Rectal smooth muscle tissue (tissue), 1 donor: Measurements from ENCODE around the gene PELO.

Source experiments
- H3K27ac ChIP-seq: one replicate; pipeline ENCODE4 v1.7.0; 2013; ENCODE audit warnings: low read depth, low read length, inconsistent platforms
- H3K27me3 ChIP-seq: one replicate; pipeline ENCODE4 v1.7.0; 2013; ENCODE audit warnings: low read length; ENCODE audit not compliant: control insufficient read depth, insufficient read depth
- H3K36me3 ChIP-seq: one replicate; pipeline ENCODE4 v1.7.0; 2013; ENCODE audit warnings: low read length; ENCODE audit not compliant: control insufficient read depth, insufficient read depth
- H3K4me1 ChIP-seq: one replicate; pipeline ENCODE4 v1.7.0; 2013; ENCODE audit warnings: low read length; ENCODE audit not compliant: control insufficient read depth, insufficient read depth
- H3K4me3 ChIP-seq: one replicate; pipeline ENCODE4 v1.7.0; 2013; ENCODE audit warnings: low read length
- H3K9ac ChIP-seq: one replicate; pipeline ENCODE4 v1.7.0; 2013; ENCODE audit warnings: low read length

The PELO gene

DNA sequence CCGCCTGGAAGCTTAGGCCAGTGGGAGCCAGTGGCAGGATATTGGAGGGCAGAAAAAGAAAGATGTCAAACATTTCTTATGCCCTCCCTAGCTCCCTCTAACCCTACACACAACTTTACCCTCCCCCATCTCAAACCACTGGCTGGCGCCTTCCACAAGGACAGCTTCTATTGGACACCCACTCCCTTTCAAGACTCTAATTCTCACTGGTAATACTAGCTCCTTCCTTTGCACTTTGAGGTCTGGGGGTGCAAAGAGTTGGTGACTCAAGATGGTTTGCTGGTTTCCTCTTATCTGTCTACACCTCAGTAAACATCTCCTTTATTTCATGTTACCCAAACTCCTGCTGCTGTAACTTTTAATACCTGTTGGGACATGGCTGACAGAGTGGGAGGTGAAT, 11.6 kb upstream of the PELO start:
- H3K9ac ChIP-seq = no peak overlapping the region
- no peaks in the 10 kb centered on the region for H3K36me3 ChIP-seq
- no peaks in the 10 kb centered on the region for H3K4me1 ChIP-seq
- H3K4me3 ChIP-seq = no peak overlapping the region
- no peak overlapping the region for H3K27ac ChIP-seq
- H3K27me3 ChIP-seq = no peaks in the 10 kb centered on the region

DNA sequence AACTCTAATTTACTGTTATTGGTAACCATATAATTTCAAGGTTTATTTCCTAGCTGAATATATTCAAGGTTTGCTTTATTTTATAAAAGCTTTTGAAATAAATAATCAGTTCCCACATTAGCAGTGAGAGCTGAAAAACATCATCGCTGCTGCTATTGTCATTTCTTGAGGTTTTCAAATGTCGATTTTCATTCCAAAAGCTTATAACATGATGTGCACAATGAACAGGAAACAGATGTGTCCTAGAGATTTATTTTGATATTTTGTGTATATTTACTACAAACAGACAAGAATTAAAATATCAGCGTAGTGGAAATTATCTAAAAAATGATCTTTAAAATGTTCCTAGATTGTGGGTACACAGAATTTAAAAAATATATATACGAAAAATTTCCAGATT, 10.5 kb upstream of the PELO start:
- Histone ChIP-seq H3K4me3 (no peak overlapping the region), H3K4me1 (no peaks in the 10 kb centered on the region), H3K36me3 (no peaks in the 10 kb centered on the region), H3K27ac (no peak overlapping the region), H3K27me3 (no peaks in the 10 kb centered on the region), H3K9ac (no peak overlapping the region)

DNA sequence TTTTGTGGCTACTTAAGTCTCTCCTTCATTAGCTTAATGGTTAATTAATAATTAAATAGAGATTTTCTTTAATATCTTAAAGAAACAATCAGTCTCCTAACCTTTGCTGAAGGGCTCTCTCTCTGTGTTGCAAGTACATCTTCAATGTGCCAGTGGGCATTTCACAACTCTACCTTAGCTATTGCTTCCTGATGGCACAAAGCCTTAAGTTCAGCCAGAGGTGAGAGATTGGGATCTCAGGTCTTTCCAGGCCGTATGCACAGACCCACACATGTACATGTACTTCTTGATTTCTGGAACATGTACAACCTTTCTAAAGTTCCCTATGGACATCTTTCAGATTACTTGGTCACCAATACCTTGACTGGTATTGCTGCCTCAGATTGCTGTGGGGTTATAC, 8.9 kb upstream of the PELO start:
- Histone ChIP-seq H3K9ac (no peak overlapping the region), H3K4me3 (no peak overlapping the region), H3K27ac (no peak overlapping the region), H3K27me3 (no peaks in the 10 kb centered on the region), H3K4me1 (no peaks in the 10 kb centered on the region), H3K36me3 (no peaks in the 10 kb centered on the region)

DNA sequence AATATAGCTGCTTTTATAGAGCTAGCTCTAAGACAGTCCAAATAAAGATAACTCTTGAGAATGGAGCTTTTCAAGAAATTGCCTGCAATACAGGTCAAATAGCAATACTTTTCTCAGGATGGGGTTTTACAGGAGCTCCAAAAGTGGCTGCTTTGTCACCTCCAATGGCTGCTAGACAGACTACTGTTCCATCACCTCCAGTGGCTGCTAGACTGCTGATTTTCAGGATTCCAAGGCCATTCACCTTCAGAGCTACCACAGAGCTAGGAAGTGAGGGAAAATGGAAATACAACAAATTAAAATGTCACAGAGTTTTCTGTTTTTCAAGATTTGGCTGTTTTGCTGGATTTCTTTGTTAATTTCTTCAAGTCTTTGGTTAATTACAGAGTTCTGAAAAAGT, 8.5 kb upstream of the PELO start:
- no peak overlapping the region for H3K27ac ChIP-seq
- no peaks in the 10 kb centered on the region for H3K4me1 ChIP-seq
- no peaks in the 10 kb centered on the region for H3K27me3 ChIP-seq
- H3K9ac ChIP-seq = no peak overlapping the region
- H3K4me3 ChIP-seq = no peak overlapping the region
- H3K36me3 ChIP-seq = no peaks in the 10 kb centered on the region

DNA sequence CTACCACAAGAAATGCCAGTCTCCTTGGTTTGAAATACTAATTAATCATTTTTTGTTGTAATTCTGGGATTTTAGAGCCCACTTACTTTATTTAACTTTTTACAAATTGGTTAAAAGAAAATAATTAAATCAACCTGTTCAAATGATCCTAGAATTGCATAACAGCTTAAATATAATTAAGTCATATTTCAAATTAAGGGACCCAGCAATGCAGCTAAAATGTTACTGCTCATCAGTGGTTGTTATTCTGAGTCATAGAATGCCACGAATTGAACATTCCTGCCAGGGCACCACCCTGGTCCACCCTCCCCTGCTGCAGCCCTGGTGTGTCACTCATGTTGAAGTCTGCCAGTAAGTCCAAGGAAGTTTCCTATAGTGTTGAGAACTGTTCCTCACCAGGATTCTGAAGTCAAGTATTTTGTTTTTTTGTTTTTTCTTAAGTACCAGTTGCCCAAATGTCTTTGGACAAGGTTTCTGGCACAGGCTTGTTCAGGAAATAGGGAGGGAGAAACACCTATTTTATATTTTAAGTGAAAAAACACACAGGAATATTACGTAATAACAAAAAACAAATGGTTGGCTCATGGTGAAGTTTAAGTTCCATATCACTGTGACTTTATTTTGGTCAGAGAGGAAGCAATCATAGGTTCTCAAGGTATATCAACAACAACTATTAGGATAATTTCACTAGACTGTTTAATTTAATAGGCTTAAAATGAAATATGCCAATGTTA, 4.3 kb upstream of the PELO start:
- H3K4me1 ChIP-seq = peaks cover 3% of the 10 kb centered on the region
- no peaks in the 10 kb centered on the region for H3K27me3 ChIP-seq
- no peak overlapping the region for H3K9ac ChIP-seq
- no peak overlapping the region for H3K4me3 ChIP-seq
- no peak overlapping the region for H3K27ac ChIP-seq
- no peaks in the 10 kb centered on the region for H3K36me3 ChIP-seq

DNA sequence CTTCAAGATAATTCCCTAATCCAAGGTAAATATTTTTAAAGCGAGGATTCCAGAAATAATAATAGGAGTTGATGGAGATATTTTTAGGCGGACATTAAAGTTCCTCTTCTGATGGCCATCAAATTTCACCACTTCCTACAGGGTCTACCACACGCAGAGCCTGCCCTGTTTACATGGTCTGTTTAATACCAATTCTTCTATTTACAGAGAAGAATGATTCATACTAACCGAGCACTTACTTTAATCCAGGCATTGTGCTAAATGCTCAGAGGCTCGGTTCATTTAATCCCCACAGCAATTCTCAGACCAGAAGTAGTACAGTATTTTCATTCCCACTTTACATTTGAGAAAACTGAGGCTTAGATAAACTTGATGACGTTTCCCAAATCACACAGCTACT, 3.0 kb upstream of the PELO start:
- Histone ChIP-seq H3K27me3 (no peaks in the 10 kb centered on the region), H3K4me1 (peaks cover 3% of the 10 kb centered on the region), H3K4me3 (no peak overlapping the region), H3K9ac (no peak overlapping the region), H3K27ac (no peak overlapping the region), H3K36me3 (no peaks in the 10 kb centered on the region)

DNA sequence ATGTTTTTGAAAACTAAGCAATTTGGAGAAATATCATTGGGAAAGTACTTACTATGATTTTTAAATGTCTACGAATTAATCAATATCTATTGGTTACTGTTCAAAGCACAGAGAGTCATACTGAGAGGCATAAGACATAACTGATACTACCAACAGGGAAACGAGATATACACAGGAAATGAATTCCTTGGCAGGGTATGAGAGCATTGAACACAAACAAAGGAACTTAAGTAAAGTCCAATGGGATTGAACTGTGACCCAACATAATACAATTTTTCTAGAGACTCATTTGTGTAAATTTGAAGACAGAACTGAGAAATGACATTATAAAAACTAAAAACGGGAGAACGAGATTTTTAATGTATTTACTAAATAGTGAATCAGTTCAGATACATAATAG, 1.3 kb upstream of the PELO start:
- Histone ChIP-seq H3K9ac (no peak overlapping the region), H3K27ac (no peak overlapping the region)

DNA sequence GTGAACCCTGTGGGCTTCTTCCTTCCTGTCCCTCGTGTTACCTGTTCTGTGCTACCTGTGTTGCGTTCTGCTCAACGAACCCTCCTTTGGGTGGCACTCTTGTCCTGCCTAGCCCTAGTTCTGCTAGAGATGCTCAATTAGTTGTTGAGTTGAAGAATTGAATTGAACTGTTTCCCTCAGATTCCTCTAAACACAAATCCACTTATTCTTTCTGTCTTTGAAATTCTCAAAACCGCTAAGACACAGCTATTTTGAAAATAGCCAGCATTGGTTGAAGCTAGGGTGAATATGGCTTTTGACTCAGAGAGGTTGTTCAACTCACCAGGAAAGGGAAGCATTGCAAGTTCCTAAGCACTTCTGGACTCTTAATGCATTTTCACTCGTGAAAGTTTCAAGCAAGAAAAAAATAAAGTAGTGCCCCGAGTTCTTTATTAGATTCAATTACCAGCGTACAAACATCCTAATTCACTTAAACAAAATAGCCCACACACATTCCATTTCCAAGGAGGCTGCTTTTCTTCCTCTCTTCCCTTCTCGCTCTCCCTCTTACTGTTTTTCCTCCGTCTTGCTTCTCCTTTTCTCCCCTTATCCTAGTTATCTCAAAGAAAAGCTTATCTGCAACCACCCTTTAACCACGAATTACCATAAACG, 642 bp upstream of the PELO start:
- Histone ChIP-seq H3K36me3 (no peaks in the 10 kb centered on the region), H3K4me3 (peak overlapping the region; percentile 70)

More for the DNA sequence above, 1.3 kb upstream of the PELO start:
- no peaks in the 10 kb centered on the region for H3K36me3 ChIP-seq
- H3K4me3 ChIP-seq = no peak overlapping the region
- H3K4me1 ChIP-seq = peaks cover 9% of the 10 kb centered on the region
- no peaks in the 10 kb centered on the region for H3K27me3 ChIP-seq

DNA sequence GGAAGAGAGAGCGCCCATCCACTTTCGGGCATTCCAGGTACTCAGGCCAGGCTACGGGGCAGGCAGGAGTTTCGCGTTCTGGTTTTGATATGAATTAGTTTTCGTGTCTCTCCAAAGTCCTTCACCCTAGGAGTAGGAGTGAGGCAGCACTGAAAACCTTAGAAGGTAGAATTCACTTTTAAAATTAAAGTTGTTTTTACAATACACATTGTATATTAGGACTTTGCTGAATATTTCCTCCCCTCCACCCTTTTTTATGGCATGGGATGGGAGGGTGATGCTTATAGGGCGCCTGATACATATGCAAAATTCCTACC, 747 bp downstream of the PELO start:
- Histone ChIP-seq H3K36me3 (no peaks in the 10 kb centered on the region), H3K27ac (peak overlapping the region; percentile 91), H3K9ac (no peak overlapping the region), H3K4me1 (peaks cover 15% of the 10 kb centered on the region), H3K27me3 (no peaks in the 10 kb centered on the region), H3K4me3 (peak overlapping the region; percentile 70)

More for the DNA sequence above, 642 bp upstream of the PELO start:
- Histone ChIP-seq H3K4me1 (peaks cover 9% of the 10 kb centered on the region), H3K27me3 (no peaks in the 10 kb centered on the region), H3K27ac (peak overlapping the region; percentile 91), H3K9ac (no peak overlapping the region)

DNA sequence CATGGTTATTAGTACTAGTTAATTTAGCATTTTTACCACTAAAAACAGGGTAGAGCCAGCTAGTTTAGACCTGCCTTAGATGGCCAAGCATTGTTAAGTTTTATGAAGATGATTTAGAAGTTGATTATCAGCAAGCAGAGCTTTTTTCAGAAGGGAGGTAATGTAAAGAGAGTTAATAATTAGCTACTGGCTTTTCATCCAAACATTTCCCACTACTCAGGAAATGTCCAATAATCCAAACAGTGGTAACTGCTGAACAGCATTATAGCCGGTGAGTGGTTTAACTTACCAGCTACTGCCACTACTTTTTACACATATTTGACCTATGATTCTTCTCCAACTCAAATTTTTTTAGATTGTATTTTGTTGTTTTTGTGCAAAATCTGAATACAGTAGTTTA, 1.7 kb downstream of the PELO start:
- no peak overlapping the region for H3K9ac ChIP-seq
- peak overlapping the region; percentile 91 for H3K27ac ChIP-seq
- H3K36me3 ChIP-seq = no peaks in the 10 kb centered on the region
- H3K4me1 ChIP-seq = peaks cover 18% of the 10 kb centered on the region
- H3K27me3 ChIP-seq = no peaks in the 10 kb centered on the region
- H3K4me3 ChIP-seq = peak overlapping the region; percentile 70

DNA sequence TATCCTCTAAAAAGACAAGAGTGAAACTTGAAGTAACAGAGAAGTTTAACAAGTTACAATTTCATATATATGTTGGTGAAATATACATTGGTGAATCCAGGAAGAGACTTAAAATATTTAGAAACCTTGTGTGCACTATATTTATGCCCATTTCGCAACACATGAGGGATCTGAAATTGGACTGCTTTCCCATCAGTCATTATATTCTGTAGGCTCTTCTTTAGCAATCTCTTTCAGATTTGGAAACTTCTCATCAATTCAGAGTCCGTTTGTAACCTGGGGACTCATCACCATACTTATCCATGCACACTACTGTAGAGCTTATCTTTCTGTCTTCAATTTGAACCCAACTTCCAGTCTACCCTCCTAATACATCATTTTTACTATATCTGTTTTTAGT, 2.1 kb downstream of the PELO start:
- Histone ChIP-seq H3K27ac (peak overlapping the region; percentile 91), H3K4me1 (peaks cover 20% of the 10 kb centered on the region), H3K27me3 (no peaks in the 10 kb centered on the region), H3K4me3 (peak overlapping the region; percentile 70), H3K36me3 (no peaks in the 10 kb centered on the region), H3K9ac (no peak overlapping the region)

DNA sequence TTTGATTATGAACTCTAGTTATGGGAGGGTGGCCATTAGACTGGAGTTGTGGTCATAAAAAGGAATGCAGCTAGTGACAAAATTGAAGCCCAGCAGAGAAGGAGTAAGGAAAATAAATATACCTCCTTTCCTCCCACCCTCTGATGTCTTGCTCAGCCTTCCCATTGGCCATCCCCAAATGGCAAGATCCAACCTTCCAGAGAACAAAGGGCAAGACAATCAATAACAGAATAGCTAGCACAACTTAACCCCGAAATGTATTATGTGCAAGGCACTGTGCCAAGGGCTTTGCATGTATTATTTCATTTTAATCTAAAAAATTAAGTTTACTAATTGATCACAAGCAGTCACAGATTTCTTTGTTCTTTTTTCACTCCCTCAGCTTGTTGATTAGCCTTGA, 3.6 kb downstream of the PELO start:
- Histone ChIP-seq H3K9ac (no peak overlapping the region), H3K36me3 (no peaks in the 10 kb centered on the region), H3K4me3 (peak overlapping the region; percentile 70), H3K4me1 (peaks cover 25% of the 10 kb centered on the region), H3K27ac (peak overlapping the region; percentile 91), H3K27me3 (no peaks in the 10 kb centered on the region)

DNA sequence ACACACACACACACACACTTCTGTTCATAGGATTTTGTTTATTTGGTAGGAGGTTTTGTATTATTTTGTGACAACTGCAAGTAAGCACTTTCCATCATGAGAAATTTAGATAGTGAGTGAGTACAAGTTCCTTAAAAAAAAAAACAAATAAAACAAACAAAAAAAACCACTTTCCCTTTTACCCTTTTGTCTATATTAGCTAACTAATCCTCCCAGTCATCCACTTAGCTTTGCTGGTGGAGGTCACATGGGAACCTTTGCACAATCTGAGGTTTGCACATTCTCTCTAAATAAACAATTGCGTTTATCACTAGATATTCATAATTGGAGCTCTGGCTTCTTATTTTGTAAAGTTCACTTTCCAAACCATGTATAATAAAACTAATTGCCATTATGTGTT, 6.8 kb downstream of the PELO start:
- Histone ChIP-seq H3K4me3 (no peak overlapping the region), H3K9ac (no peak overlapping the region), H3K27me3 (no peaks in the 10 kb centered on the region), H3K27ac (peak overlapping the region; percentile 11), H3K4me1 (peaks cover 33% of the 10 kb centered on the region), H3K36me3 (no peaks in the 10 kb centered on the region)
